NK-92 (cell line): Measurements from ENCODE around the gene CFAP119.

Source experiments
- DNase-seq: peaks from one replicate; lab custom pipeline; 2025; ENCODE audit not compliant: unreplicated experiment; lab: John Stamatoyannopoulos, UW

CFAP119 gene

DNA sequence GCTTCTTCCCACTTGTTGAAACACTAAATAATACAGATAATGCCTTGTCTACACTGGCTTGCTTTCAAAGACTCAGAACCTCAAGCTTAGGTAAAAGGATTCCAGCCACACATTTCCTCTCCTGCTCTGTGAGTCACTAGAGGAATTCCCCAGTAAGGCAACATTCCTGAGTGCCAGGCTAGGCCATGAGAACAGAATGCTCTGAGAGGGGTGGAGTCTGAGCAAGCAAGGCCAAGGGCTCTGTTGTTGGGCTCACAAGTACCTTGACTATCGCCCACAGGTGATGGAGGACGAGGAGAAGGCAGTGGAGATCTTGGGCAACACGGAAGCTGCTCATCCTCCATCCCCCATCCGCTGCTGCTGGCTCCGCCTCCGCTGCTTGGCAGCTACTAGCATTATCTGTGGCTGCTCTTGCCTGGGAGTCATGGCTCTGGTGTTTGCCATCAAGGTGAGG is 20.4 kb downstream of the CFAP119 start:
- DNase-seq = no peak

- no peak for DNase-seq
These were observed 21.3 kb downstream of the CFAP119 start for GRCh38 chr16:30740364-30741251.

GRCh38 chr16:30738984-30739951 is 22.6 kb downstream of the CFAP119 start:
- DNase-seq = no peak

DNA sequence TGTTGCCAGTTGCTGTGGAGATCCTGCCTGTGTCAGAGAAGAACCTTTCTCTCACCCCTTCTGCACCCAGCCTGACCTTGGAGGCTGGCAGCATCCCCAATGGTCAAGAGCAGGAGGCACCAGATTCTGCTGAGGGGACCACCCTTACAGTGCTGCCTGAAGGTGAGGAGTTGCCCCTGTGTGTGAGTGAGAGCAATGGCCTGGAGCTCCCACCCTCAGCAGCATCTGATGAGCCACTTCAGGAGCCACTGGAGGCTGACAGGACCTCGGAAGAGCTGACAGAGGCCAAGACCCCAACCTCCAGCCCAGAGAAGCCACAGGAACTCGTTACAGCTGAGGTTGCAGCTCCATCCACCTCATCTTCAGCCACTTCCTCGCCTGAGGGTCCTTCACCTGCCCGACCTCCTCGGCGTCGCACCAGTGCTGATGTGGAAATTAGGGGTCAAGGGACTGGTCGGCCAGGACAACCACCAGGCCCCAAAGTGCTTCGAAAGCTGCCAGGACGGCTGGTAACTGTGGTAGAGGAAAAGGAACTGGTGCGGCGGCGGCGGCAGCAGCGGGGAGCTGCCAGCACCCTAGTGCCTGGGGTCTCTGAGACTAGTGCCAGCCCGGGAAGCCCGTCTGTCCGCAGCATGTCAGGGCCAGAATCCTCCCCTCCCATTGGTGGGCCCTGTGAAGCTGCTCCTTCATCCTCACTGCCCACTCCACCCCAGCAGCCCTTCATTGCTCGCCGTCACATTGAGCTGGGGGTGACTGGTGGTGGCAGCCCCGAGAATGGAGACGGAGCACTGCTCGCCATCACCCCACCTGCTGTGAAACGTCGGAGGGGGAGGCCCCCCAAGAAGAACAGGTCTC is 23.8 kb downstream of the CFAP119 start:
- no peak for DNase-seq

DNA sequence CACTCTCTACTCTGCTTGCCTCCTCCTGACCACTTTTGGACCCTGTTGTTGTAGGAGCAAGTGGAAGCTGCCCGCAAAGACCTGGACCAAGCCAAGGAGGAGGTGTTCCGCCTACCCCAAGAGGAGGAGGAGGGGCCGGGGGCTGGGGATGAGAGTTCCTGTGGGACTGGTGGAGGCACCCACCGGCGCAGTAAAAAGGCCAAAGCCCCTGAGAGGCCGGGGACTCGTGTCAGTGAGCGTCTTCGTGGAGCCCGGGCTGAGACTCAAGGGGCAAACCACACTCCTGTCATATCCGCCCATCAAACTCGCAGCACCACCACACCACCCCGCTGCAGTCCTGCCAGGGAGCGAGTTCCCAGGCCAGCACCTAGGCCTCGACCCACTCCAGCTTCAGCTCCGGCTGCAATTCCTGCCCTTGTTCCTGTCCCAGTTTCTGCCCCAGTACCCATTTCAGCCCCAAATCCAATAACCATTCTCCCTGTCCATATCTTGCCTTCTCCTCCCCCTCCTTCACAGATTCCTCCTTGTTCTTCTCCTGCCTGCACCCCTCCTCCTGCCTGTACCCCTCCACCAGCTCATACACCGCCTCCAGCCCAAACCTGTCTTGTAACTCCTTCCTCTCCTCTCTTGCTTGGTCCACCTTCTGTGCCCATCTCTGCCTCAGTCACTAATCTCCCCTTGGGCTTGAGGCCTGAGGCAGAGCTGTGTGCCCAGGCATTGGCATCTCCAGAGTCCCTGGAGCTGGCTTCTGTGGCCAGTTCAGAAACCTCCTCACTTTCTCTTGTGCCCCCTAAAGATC is 24.7 kb downstream of the CFAP119 start:
- no peak for DNase-seq

- no peak for DNase-seq
These were observed 30.5 kb downstream of the CFAP119 start for GRCh38 chr16:30731411-30731810.

DNA sequence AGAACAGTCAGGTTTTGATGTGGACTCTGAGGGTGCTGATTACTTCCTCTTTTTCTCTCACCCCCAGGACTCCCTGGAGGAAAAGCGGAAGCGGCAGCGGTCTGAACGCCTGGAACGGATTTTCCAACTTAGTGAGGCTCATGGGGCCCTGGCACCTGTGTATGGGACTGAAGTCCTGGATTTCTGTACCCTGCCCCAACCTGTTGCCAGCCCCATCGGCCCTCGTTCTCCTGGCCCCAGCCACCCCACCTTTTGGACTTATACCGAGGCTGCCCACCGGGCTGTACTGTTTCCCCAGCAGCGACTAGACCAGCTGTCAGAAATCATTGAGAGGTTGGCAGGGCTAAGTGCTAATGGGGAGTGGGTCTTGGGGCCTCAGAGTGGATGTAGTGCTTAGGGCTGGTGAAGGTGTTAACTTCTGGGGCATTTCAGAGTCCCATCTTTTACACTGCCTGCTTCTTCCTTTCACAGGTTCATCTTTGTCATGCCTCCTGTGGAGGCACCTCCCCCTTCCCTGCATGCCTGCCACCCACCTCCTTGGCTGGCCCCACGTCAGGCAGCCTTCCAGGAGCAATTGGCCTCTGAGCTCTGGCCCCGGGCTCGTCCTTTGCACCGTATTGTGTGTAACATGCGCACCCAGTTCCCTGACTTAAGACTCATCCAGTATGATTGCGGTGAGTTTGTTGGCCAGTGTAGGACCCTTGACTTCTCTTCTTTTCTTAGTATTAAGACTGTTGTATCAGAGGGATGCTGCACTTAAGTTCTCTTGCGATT is 32.8 kb downstream of the CFAP119 start:
- DNase-seq = no peak

DNA sequence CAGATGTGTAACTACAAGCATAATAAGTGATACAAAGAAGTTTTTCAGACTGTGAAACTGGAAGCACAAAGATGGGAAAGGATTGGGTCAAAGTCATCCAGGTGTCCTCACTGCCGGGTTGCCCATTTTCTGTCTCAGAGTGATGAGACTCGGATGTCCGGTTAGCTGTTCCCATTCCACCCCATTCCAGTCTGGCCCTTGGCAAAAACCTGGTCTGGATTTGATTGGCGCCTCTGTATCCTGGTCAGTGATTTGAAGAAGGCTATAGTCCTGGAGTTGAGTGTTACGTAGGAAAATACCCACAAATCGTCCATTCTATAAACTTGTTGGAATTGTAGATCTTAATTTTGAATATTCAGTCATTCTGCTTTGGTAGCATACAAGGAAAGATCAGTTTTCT is 33.5 kb downstream of the CFAP119 start:
- no peak for DNase-seq

GRCh38 chr16:30725418-30725792 is 36.5 kb downstream of the CFAP119 start:
- no peak for DNase-seq

- DNase-seq = no peak
These were observed 37.0 kb downstream of the CFAP119 start for GRCh38 chr16:30724641-30725417.

DNA sequence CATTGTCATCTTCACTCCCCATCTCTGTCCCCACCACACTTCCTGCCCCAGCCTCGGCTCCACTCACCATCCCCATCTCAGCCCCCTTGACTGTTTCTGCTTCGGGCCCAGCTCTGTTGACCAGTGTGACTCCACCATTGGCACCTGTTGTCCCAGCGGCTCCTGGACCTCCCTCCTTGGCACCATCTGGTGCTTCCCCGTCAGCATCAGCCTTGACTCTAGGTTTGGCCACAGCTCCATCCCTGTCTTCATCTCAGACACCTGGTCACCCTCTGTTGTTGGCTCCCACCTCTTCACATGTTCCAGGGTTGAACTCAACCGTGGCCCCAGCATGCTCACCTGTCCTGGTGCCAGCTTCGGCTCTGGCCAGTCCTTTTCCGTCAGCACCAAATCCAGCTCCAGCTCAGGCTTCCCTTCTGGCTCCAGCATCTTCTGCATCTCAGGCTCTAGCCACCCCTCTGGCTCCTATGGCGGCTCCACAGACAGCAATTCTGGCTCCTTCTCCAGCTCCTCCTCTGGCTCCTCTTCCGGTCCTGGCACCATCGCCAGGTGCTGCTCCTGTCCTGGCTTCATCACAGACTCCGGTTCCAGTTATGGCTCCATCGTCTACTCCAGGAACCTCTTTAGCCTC is 38.0 kb downstream of the CFAP119 start:
- DNase-seq = no peak

GRCh38 chr16:30722916-30723315 is 38.9 kb downstream of the CFAP119 start:
- DNase-seq = no peak

DNA sequence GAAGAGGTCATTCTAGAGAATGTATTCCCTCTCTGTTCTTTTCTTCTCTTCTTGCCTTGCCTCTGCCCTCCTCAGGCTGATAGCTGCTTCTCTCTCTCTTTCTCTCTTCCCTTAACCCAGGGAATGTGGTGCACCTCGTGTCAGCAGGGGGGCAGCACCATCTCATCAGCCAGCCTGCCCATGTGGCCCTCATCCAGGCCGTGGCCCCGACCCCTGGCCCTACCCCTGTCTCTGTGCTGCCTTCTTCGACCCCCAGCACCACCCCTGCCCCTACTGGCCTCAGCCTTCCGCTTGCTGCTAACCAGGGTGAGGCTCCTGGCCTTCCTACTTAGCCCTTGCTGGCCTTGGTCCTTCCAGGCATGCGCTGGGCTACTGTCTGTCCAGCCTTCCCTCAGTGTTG is 39.4 kb downstream of the CFAP119 start:
- DNase-seq = no peak

GRCh38 chr16:30721606-30722005 is 40.3 kb downstream of the CFAP119 start:
- DNase-seq = no peak

DNA sequence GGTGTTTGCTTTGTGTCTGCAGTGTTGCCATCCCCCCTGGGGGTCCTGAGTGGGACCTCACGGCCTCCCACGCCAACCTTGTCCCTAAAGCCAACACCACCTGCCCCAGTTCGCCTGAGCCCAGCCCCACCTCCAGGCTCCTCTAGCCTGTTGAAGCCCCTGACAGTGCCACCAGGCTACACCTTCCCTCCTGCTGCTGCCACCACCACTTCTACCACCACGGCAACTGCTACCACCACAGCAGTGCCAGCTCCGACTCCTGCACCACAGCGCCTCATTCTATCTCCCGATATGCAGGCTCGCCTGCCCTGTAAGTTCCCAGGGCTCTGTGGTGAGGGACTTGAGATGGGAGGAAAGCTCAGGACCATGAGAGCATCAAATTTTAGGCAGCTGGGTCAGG is 40.7 kb downstream of the CFAP119 start:
- no peak for DNase-seq

- DNase-seq = no peak
These were observed 41.2 kb downstream of the CFAP119 start for GRCh38 chr16:30720694-30721093.

DNA sequence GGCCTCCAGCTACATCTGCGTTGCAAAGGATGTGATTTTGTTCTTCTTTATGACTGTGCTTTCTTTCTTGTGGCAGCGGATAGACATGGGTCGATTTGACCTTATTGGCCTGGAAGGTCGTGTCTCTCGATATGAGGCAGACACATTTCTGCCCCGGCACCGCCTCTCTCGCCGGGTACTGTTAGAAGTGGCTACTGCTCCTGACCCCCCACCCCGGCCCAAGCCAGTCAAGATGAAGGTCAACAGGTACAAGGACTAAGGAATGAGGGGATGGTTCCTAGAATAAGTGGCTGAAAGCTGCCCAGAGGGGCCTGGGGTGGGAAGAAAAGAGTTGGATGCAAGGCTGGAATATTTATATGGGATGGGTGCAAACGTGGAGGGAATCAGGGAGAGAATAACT is 41.8 kb downstream of the CFAP119 start:
- no peak for DNase-seq
